ENCODE results near the gene CAV1. TPM values are rescaled to one million over a fixed set of nuclear protein-coding genes. Genes with fewer than 3 reads are reported as not detected.

The CAV1 gene
- total and polyA plus RNA-seq, 2 of the 4 experiments (the other 2 are of a cell fraction): 1,592 to 1,808 TPM

DNA sequence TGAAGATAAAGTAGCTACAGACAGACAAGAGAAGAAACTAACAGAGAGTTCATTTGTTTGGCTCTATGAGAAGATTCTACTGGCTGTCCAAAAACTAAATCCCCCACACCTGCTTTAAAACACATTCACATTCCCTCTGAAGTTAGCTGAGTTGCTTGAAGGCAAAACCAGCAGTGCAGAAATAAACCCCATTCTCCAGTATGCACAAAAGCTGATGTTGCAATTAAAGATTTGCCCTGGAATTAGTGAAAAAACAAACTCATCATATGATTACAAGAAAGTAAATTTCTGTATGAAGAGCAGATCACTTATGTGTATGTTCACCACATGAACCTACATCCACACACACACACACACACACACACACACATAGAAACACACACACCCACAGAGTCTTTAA, 9.3 kb upstream of the CAV1 start:
- Histone ChIP-seq H2BK120ac (ENCODE audit: low read depth, low read length) (no peak overlapping the region; the same call in 1 of the 2 replicates), H4K91ac (ENCODE audit: insufficient read depth, low read depth, low read length) (no peak overlapping the region), H4K8ac (ENCODE audit: low read depth in 2 of 2, low read length in 2 of 2) (no peak overlapping the region), H3K9me3 (ENCODE audit: control insufficient read depth, insufficient read depth, low read length) (no peaks in the 10 kb centered on the region), H2BK20ac (ENCODE audit: low read depth, low read length) (no peak overlapping the region), H2AK9ac (replicated peaks; ENCODE audit: low read depth, low read length, poor library complexity) (no peak overlapping the region), H3K9ac (ENCODE audit: low read depth, low read length) (no peak overlapping the region), H3K14ac (replicated peaks; ENCODE audit: low read depth, low read length) (no peak overlapping the region), H3K79me1 (ENCODE audit: low read depth in 1 of 2, low read length in 2 of 2) (no peaks in the 10 kb centered on the region), H3K4me2 (ENCODE audit: low read depth, low read length) (no peak overlapping the region), H2AFZ (replicated peaks; ENCODE audit: low read length, poor library complexity) (no peak overlapping the region), H3K9me1 (ENCODE audit: insufficient read depth, low read length) (no peaks in the 10 kb centered on the region; the same call in none of the 2 replicates), H2BK15ac (ENCODE audit: low read depth, low read length) (no peak overlapping the region), H3K4me1 (ENCODE audit: control insufficient read depth, insufficient read depth, low read length) (peaks cover 9% of the 10 kb centered on the region), H3K27me3 (ENCODE audit: control insufficient read depth, insufficient read depth, low read length) (no peaks in the 10 kb centered on the region), H2AK5ac (ENCODE audit: low read depth, low read length) (0 out of 2 replicates have a peak overlapping the region, but pooled peaks have one; percentile 69), H4K5ac (ENCODE audit: low read depth, low read length) (no peak overlapping the region), H3K36me3 (ENCODE audit: control insufficient read depth, insufficient read depth, low read length) (no peaks in the 10 kb centered on the region), H3K4me3 (ENCODE audit: insufficient read depth, low read depth, low read length) (no peak overlapping the region), H4K20me1 (ENCODE audit: insufficient read depth, low read length) (peaks cover 3% of the 10 kb centered on the region; the same call in 1 of the 2 replicates), H3K18ac (ENCODE audit: low read depth, low read length) (no peak overlapping the region), H3K27ac (ENCODE audit: insufficient read depth, low read length) (no peak overlapping the region), H2BK5ac (ENCODE audit: low read depth, low read length, poor library complexity, severe bottlenecking) (no peak overlapping the region), H3K23ac (ENCODE audit: low read depth, low read length) (no peak overlapping the region), H3K56ac (ENCODE audit: extremely low read depth, insufficient read depth, low read length) (no peak overlapping the region), H3K4ac (ENCODE audit: low read depth, low read length) (no peak overlapping the region)
- dilution Hi-C loops (cut with HindIII; ENCODE audit: low sequenced_read_pairs, unreplicated experiment): loop anchor here (25.0 kb wide), 1 partner anchor 253 kb away; no protein-coding TSS in a partner anchor
- in situ Hi-C loops (cut with MboI; ENCODE audit: low sequenced_read_pairs): no loop called here
- DNase-seq (no peak), ATAC-seq (ENCODE audit: low read depth) (no peak)
- ChIA-PET CTCF (no interaction called here), POLR2A (ENCODE audit: unreplicated experiment) (interaction anchor here (0.6 kb wide), 1 partner anchor 9 kb away, joined by 3 read pairs; no protein-coding TSS in a partner anchor)
- no TSS peak for BruUV-seq (replicated peaks)
- TF ChIP-seq RFX5 (IDR thresholded peaks at IDR 0.05; ENCODE audit: low read depth, low read length) (no peak), MAFK (IDR thresholded peaks at IDR 0.05; ENCODE audit: low read depth, low read length) (0 out of 2 replicates have a peak, but pooled peaks have one; percentile 24)
- intact Hi-C loops (cut with micrococcal nuclease): no loop called here
